ENCODE data around the gene RAB33A. TPM values are rescaled to one million over a fixed set of nuclear protein-coding genes. Genes with fewer than 3 reads are reported as not detected.

The RAB33A gene
- total RNA-seq, 2 experiments from 2014 or later = 22.6 to 26.1 TPM

Other genes starting within 250 kb of the RAB33A start
- 1 to 10 TPM; 6.8 to 7.3 TPM for gene BCORL1, start 189.3 kb upstream of the RAB33A start, total RNA-seq
- gene ELF4, start 61.5 kb upstream of the RAB33A start, total RNA-seq = 10 to 100 TPM; 17.3 to 17.6 TPM
- 10 to 100 TPM; 60.1 to 62.7 TPM for gene AIFM1, start 6.1 kb upstream of the RAB33A start, total RNA-seq
- gene ZNF280C, start 96.9 kb downstream of the RAB33A start, total RNA-seq = 1 to 10 TPM; 5.8 to 6.5 TPM
- 10 to 100 TPM; 12.6 to 13.7 TPM for gene SLC25A14, start 168.0 kb downstream of the RAB33A start, total RNA-seq
- gene GPR119, start 213.7 kb downstream of the RAB33A start, total RNA-seq = not detected
- 10 to 100 TPM; 28.4 TPM for gene RBMX2, start 230.0 kb downstream of the RAB33A start, total RNA-seq